SIG-M5 treated with dmso at 0.1 percent for 504 hours (cell line): ENCODE measurements around the gene PLEK2.
"Not testable (repeated sequence)": the region's sequence is repeated elsewhere in the genome, so short reads cannot be mapped to it uniquely, and the experiment has no call there.

Source experiments
- DNase-seq: peaks from one replicate; lab custom pipeline; 2025; ENCODE audit not compliant: unreplicated experiment; lab: John Stamatoyannopoulos, UW

Gene PLEK2

GRCh38 chr14:67411820-67412421, at the start of gene PLEK2:
Gene PLEK2, minus strand, starts transcription at chr14:67412165. Its CDS starts 106 bp downstream, at chr14:67412059.
- no peak for DNase-seq

- DNase-seq = no peak
Measured at GRCh38 chr14:67461341-67461985, 49.5 kb upstream of the PLEK2 start.

- no peak for DNase-seq
Measured at GRCh38 chr14:67459336-67459735, 47.4 kb upstream of the PLEK2 start.

- no peak for DNase-seq
Measured at GRCh38 chr14:67457782-67458181, 45.8 kb upstream of the PLEK2 start.

GRCh38 chr14:67456732-67457131, 44.8 kb upstream of the PLEK2 start:
- DNase-seq = no peak

GRCh38 chr14:67453575-67454300, 41.8 kb upstream of the PLEK2 start:
- no peak for DNase-seq

- DNase-seq = not testable (repeated sequence)
Measured at GRCh38 chr14:67451667-67452066, 39.7 kb upstream of the PLEK2 start.

- no peak for DNase-seq
Measured at GRCh38 chr14:67449096-67449495, 37.1 kb upstream of the PLEK2 start.

- no peak for DNase-seq
Measured at GRCh38 chr14:67447033-67447381, 35.0 kb upstream of the PLEK2 start.

GRCh38 chr14:67446371-67447032, 34.5 kb upstream of the PLEK2 start:
- no peak for DNase-seq

- no peak for DNase-seq
Measured at GRCh38 chr14:67444395-67444794, 32.4 kb upstream of the PLEK2 start.

- DNase-seq = no peak
Measured at GRCh38 chr14:67442139-67442906, 30.4 kb upstream of the PLEK2 start.

- DNase-seq = no peak
Measured at GRCh38 chr14:67441672-67442071, 29.7 kb upstream of the PLEK2 start.

GRCh38 chr14:67441256-67441655, 29.3 kb upstream of the PLEK2 start:
- no peak for DNase-seq

- DNase-seq = peak; percentile 44
Measured at GRCh38 chr14:67440513-67440912, 28.5 kb upstream of the PLEK2 start.

GRCh38 chr14:67438969-67439368, 27.0 kb upstream of the PLEK2 start:
- DNase-seq = no peak

GRCh38 chr14:67436006-67436866, 24.3 kb upstream of the PLEK2 start:
- no peak for DNase-seq

GRCh38 chr14:67435603-67436002, 23.6 kb upstream of the PLEK2 start:
- DNase-seq = no peak

GRCh38 chr14:67432050-67432564, 20.1 kb upstream of the PLEK2 start:
- no peak for DNase-seq
